A549 (cell line): Measurements from ENCODE around the gene KCTD21. TPM values are rescaled to one million over a fixed set of nuclear protein-coding genes. Genes with fewer than 3 reads are reported as not detected.

Source experiments
- ATAC-seq, 2 experiments: fragments of 200-7000 bp in 1 of 2; fragments of >200 bp in 1 of 2; cut with Nextera tagmentation in 1 of 2; cut with Tn5 transposase in 1 of 2; 3 replicates each; pipeline versions ENCODE4 v1.8.0 to v1.9.1; 2018 to 2020; ENCODE audit warnings: mild to moderate bottlenecking in 1 of 2, moderate library complexity in 1 of 2
- CTCF ChIA-PET: fragments of 300-600 bp; sonication (Branson Sonifier 250); formaldehyde crosslinking; extraction: SDS; loops from one replicate; lab custom pipeline; 2021; ENCODE audit warnings: antibody characterized with exemption, inconsistent platforms; lab: Yijun Ruan, JAX
- POLR2A ChIA-PET: fragments of 350-600 bp; formaldehyde crosslinking; extraction: SDS; loops from one replicate; lab custom pipeline; 2021; ENCODE audit warnings: antibody characterized with exemption, inconsistent platforms; lab: Yijun Ruan, JAX
- DNase-seq, 2 experiments: peaks; one replicate each; pipeline versions ENCODE4 v3.0.0 to v3.0.0-alpha.2; 2011 to 2016; ENCODE audit warnings: low read depth in 1 of 2, low spot score in 1 of 2
- FAIRE-seq: peaks from 2 replicates; lab custom pipeline; 2011; peaks lifted over from hg19 to GRCh38; lab: Jason Lieb, UNC
- H3K27ac ChIP-seq, 2 experiments: fragments of >200 bp; sonication (Bioruptor Twin); formaldehyde crosslinking; 3 replicates each; pipeline ENCODE4 v1.5.1; 2016 to 2017
- H3K4me1 ChIP-seq: fragments of >200 bp; sonication (Bioruptor Twin); formaldehyde crosslinking; 3 replicates; pipeline ENCODE4 v1.6.1; 2016
- H3K4me2 ChIP-seq: fragments of >200 bp; sonication (Bioruptor Twin); formaldehyde crosslinking; 3 replicates; pipeline ENCODE4 v1.6.1; 2016
- H3K4me3 ChIP-seq: fragments of >200 bp; sonication (Bioruptor Twin); formaldehyde crosslinking; 3 replicates; pipeline ENCODE4 v1.5.1; 2016
- H3K9me3 ChIP-seq: fragments of >200 bp; sonication (Bioruptor Twin); formaldehyde crosslinking; 3 replicates; pipeline ENCODE4 v1.6.1; 2016
- ATOH8 ChIP-seq: fragments of 250-450 bp; sonication (Bioruptor Pico); IDR thresholded peaks from 2 replicates; pipeline ENCODE4 v1.5.0; 2020; ENCODE audit warnings: low read depth, mild to moderate bottlenecking, moderate library complexity
- CBX8 ChIP-seq: fragments of 200-600 bp; sonication (generic); IDR thresholded peaks from 2 replicates; pipeline ENCODE4 v1.6.1; 2016
- CTCF ChIP-seq: fragments of >200 bp; sonication (Bioruptor Twin); formaldehyde crosslinking; IDR thresholded peaks from 3 replicates; pipeline ENCODE4 v1.5.1; 2016
- E2F6 ChIP-seq: IDR thresholded peaks from 2 replicates; pipeline ENCODE4 v1.6.1; 2012; ENCODE audit warnings: low read depth, borderline replicate concordance
- ELK1 ChIP-seq: fragments of 150-350 bp; IDR thresholded peaks from 2 replicates; pipeline ENCODE4 v1.6.1; 2014; ENCODE audit warnings: low read depth, mild to moderate bottlenecking, low read length
- GATA3 ChIP-seq: IDR thresholded peaks from 2 replicates; pipeline ENCODE4 v1.6.1; 2012; ENCODE audit warnings: borderline replicate concordance
- HDAC2 ChIP-seq: fragments of 200-600 bp; sonication (generic); IDR thresholded peaks from 2 replicates; pipeline ENCODE4 v1.6.1; 2016
- HES2 ChIP-seq: fragments of >200 bp; sonication (Bioruptor Twin); formaldehyde crosslinking; IDR thresholded peaks from 2 replicates; pipeline ENCODE4 v1.6.1; 2016
- HEYL ChIP-seq: fragments of 250-450 bp; sonication (Bioruptor Pico); IDR thresholded peaks from 2 replicates; pipeline ENCODE4 v1.8.0; 2021; ENCODE audit warnings: mild to moderate bottlenecking, moderate library complexity
- HMGXB4 ChIP-seq: fragments of 250-450 bp; sonication (Bioruptor Pico); IDR thresholded peaks from 2 replicates; pipeline ENCODE4 v1.5.0; 2021; ENCODE audit warnings: mild to moderate bottlenecking, moderate library complexity, borderline replicate concordance
- HOXB13 ChIP-seq: fragments of 250-450 bp; sonication (Bioruptor Pico); IDR thresholded peaks from 2 replicates; pipeline ENCODE4 v1.5.0; 2020; ENCODE audit warnings: low read depth, mild to moderate bottlenecking, moderate library complexity
- MAFK ChIP-seq: fragments of 450-650 bp; IDR thresholded peaks from 2 replicates; pipeline ENCODE4 v1.6.1; 2014; ENCODE audit not compliant: partially characterized antibody
- MAX ChIP-seq: IDR thresholded peaks from 2 replicates; pipeline ENCODE4 v1.6.1; 2012
- NR3C1 ChIP-seq: fragments of >200 bp; sonication (Bioruptor Twin); formaldehyde crosslinking; IDR thresholded peaks from 3 replicates; pipeline ENCODE4 v1.6.1; 2017
- PHF8 ChIP-seq: fragments of 200-600 bp; sonication (generic); IDR thresholded peaks from 2 replicates; pipeline ENCODE4 v1.6.1; 2016; ENCODE audit warnings: low read depth, mild to moderate bottlenecking, antibody characterized with exemption, moderate library complexity, borderline replicate concordance
- RAD21 ChIP-seq, 2 experiments: fragments of >200 bp in 1 of 2; sonication (Bioruptor Twin) in 1 of 2; formaldehyde crosslinking in 1 of 2; IDR thresholded peaks in 1 of 2; conservative IDR thresholded peaks in 1 of 2; 2 replicates in 1 of 2; 3 replicates in 1 of 2; pipeline ENCODE4 v1.6.1; 2012 to 2018; ENCODE audit warnings: inconsistent platforms in 1 of 2
- RARB ChIP-seq: fragments of 250-450 bp; sonication (Bioruptor Pico); IDR thresholded peaks from 2 replicates; pipeline ENCODE4 v1.8.0; 2021; ENCODE audit warnings: mild to moderate bottlenecking, moderate library complexity
- RFX5 ChIP-seq: fragments of 450-650 bp; IDR thresholded peaks from 2 replicates; pipeline ENCODE4 v1.7.1; 2014; ENCODE audit warnings: antibody characterized with exemption, mild to moderate bottlenecking, moderate library complexity
- TFCP2L1 ChIP-seq: fragments of 250-450 bp; sonication (Bioruptor Pico); IDR thresholded peaks from 2 replicates; pipeline ENCODE4 v1.5.0; 2021; ENCODE audit warnings: mild to moderate bottlenecking
- TP53 ChIP-seq: fragments of 250-450 bp; sonication (Bioruptor Pico); IDR thresholded peaks from 2 replicates; pipeline ENCODE4 v1.5.0; 2021; ENCODE audit warnings: mild to moderate bottlenecking, moderate library complexity
- USF2 ChIP-seq: fragments of 450-650 bp; IDR thresholded peaks from 2 replicates; pipeline ENCODE4 v1.6.1; 2014; ENCODE audit warnings: antibody characterized with exemption
- ZFP36 ChIP-seq: fragments of 450-650 bp; IDR thresholded peaks from 2 replicates; pipeline ENCODE4 v1.6.1; 2014; ENCODE audit warnings: borderline replicate concordance; ENCODE audit not compliant: partially characterized antibody
- ZSCAN20 ChIP-seq: fragments of 250-450 bp; sonication (Bioruptor Pico); IDR thresholded peaks from 2 replicates; pipeline ENCODE4 v1.8.0; 2022; ENCODE audit warnings: mild to moderate bottlenecking, moderate library complexity
- WGBS: methylation state at CpG from one replicate; pipeline ENCODE4 v1.1.6; 2017; ENCODE audit errors: missing lambda C conversion rate; 5-methylcytosine and 5-hydroxymethylcytosine counted together
- polyA plus RNA-seq, 4 experiments: library from polyadenylated mRNA; depleted of rRNA in 3 of 4; stranded (reverse); fragments of >200 nt; fragmentation: RNase III in 1 of 4; extraction: RNeasy Plus Mini Kit Qiagen cat#74134 plus additional on column Dnase treatment in 1 of 4; gene quantifications; 2 replicates in 3 of 4; 3 replicates in 1 of 4; pipeline ENCODE4 v1.2.3, GENCODE V29; 2011 to 2017

Gene KCTD21
- polyA plus RNA-seq, 2 of the 4 experiments (the other 2 are of a cell fraction): 5.9 to 7.2 TPM

GRCh38 chr11:78205256-78205655 lies 16.8 kb upstream of the KCTD21 start:
- CTCF ChIA-PET: interaction anchor here (0.7 kb wide), 1 partner anchor 17 kb away, joined by 4 read pairs; the partner anchor contains the start of genes KCTD21 and USP35
- H3K4me2 ChIP-seq: no peak overlapping the region
- no peaks in the 10 kb centered on the region for H3K4me1 ChIP-seq
- 90% methylated on average over 4 of the region's 4 CpGs for WGBS
- POLR2A ChIA-PET: no interaction called here
- TF ChIP-seq HMGXB4 (no peak), HOXB13 (CRISPR knock-in tag) (no peak), HDAC2 (no peak), RARB (CRISPR knock-in tag) (no peak), CTCF (no peak), RFX5 (no peak), ATOH8 (CRISPR knock-in tag) (no peak), GATA3 (no peak), ZFP36 (no peak), ELK1 (no peak), NR3C1 (no peak), CBX8 (no peak), USF2 (no peak), HEYL (CRISPR knock-in tag) (no peak), PHF8 (no peak)
- no peak overlapping the region for H3K27ac ChIP-seq
- H3K9me3 ChIP-seq: no peaks in the 10 kb centered on the region
- FAIRE-seq (no peak), ATAC-seq (no peak), DNase-seq (no peak)
- H3K4me3 ChIP-seq: no peak overlapping the region

- H3K9me3 ChIP-seq: no peaks in the 10 kb centered on the region
- 89% methylated on average over 10 of the region's 10 CpGs for WGBS
- ATAC-seq (no peak), FAIRE-seq (no peak), DNase-seq (no peak)
- no peak overlapping the region for H3K27ac ChIP-seq
- TF ChIP-seq MAFK (no peak), ZFP36 (no peak), USF2 (no peak), RAD21 (conservative IDR thresholded peaks at IDR 0.05 in 1 of 2, IDR thresholded peaks at IDR 0.05 in 1 of 2) (no peak), HES2 (no peak), E2F6 (no peak), ZSCAN20 (no peak), NR3C1 (no peak), CBX8 (no peak), MAX (no peak), HMGXB4 (no peak), TP53 (CRISPR knock-in tag) (no peak), TFCP2L1 (no peak)
- H3K4me1 ChIP-seq: no peaks in the 10 kb centered on the region
- no peak overlapping the region for H3K4me2 ChIP-seq
- no peak overlapping the region for H3K4me3 ChIP-seq
- ChIA-PET POLR2A (no interaction called here), CTCF (no interaction called here)
Measured at GRCh38 chr11:78203184-78203583, 14.8 kb upstream of the KCTD21 start.
